Erythroblast (primary cell): ENCODE results near the gene FCRL6.

ENCODE experiments used
- GATA1 ChIP-seq: IDR thresholded peaks from 2 replicates; pipeline ENCODE4 v1.6.1; 2011; ENCODE audit warnings: low read depth, mild to moderate bottlenecking, control low read depth, low read length, moderate library complexity
- POLR2A ChIP-seq: IDR thresholded peaks from 2 replicates; pipeline ENCODE4 v1.6.1; 2011; ENCODE audit warnings: mild to moderate bottlenecking, low read length

DNA sequence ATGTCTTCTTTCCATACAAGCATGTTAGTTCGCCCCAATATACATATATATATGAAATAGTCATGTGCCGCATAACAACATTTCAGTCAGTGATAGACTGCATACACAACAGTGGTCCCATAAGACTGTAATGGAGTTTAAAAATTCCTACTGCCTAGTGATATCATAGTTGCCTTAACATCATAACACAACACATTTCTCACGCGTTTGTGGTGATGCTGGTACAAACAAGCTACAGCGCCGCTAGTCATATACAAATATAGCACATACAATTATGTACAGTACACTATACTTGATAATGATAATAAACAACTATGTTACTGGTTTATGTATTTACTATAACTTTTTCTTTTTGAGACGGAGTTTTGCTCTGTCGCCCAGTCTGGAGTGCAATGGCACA is 13.8 kb downstream of the FCRL6 start:
- TF ChIP-seq POLR2A: no peak
- no peak for TF ChIP-seq GATA1
